ENCODE measurements around the gene TUBB. TPM values are rescaled to one million over a fixed set of nuclear protein-coding genes. Genes with fewer than 3 reads are reported as not detected.

The TUBB gene
- total RNA-seq, 2 experiments from 2014 or later = 1,244 to 1,346 TPM

- Histone ChIP-seq H3K79me2 (ENCODE audit: insufficient read depth, low read depth, low read length) (no peaks in the 10 kb centered on the region), H3K27ac (ENCODE audit: low read depth, low read length, poor library complexity, severe bottlenecking) (no peak overlapping the region), H3K4me2 (ENCODE audit: low read length) (no peak overlapping the region), H2AFZ (ENCODE audit: low read length) (no peak overlapping the region), H3K4me1 (ENCODE audit: insufficient read depth, low read length, poor library complexity, severe bottlenecking) (peaks cover 8% of the 10 kb centered on the region), H3K4me3 (ENCODE audit: low read depth, low read length, poor library complexity, severe bottlenecking) (no peak overlapping the region), H4K20me1 (ENCODE audit: insufficient read depth, low read length) (no peaks in the 10 kb centered on the region), H3K36me3 (ENCODE audit: insufficient read depth, low read length) (no peaks in the 10 kb centered on the region), H3K9me2 (ENCODE audit: insufficient read depth, low read length) (no peaks in the 10 kb centered on the region), H3K9me3 (ENCODE audit: low read length) (no peaks in the 10 kb centered on the region)
- CTCF ChIA-PET (ENCODE audit: unreplicated experiment) = no interaction called here
- POLR2A ChIA-PET = interaction anchor here (0.6 kb wide), 1 partner anchor 689 kb away, joined by 3 read pairs; no protein-coding TSS in a partner anchor
- no peak for TF ChIP-seq CTCF (conservative IDR thresholded peaks at IDR 0.05; ENCODE audit: low read length)
- TF ChIP-seq EZH2phosphoT487 (IDR thresholded peaks at IDR 0.05; ENCODE audit: borderline replicate concordance, low read depth, low read length) = no peak
- intact Hi-C loops (cut with micrococcal nuclease; ENCODE audit: unreplicated experiment) = no loop called here
- DNase-seq (ENCODE audit: low spot score) = no peak
- BruUV-seq (replicated peaks) = no TSS peak
Measured at GRCh38 chr6:30768634-30769087, 48.5 kb downstream of the TUBB start.

GRCh38 chr6:30769088-30769852 lies 49.1 kb downstream of the TUBB start:
- POLR2A ChIA-PET = interaction anchor here (0.6 to 1.1 kb wide), 2 partner anchors 12 to 688 kb away, joined by 3 to 5 read pairs; no protein-coding TSS in a partner anchor
- DNase-seq (ENCODE audit: low spot score) = no peak
- CTCF ChIA-PET (ENCODE audit: unreplicated experiment) = no interaction called here
- no peak overlapping the region for H3K4me3 ChIP-seq (ENCODE audit: low read depth, low read length, poor library complexity, severe bottlenecking)
- no peaks in the 10 kb centered on the region for H3K9me3 ChIP-seq (ENCODE audit: low read length)
- no peaks in the 10 kb centered on the region for H3K79me2 ChIP-seq (ENCODE audit: insufficient read depth, low read depth, low read length)
- intact Hi-C loops (cut with micrococcal nuclease; ENCODE audit: unreplicated experiment) = no loop called here
- no peaks in the 10 kb centered on the region for H3K9me2 ChIP-seq (ENCODE audit: insufficient read depth, low read length)
- peaks cover 8% of the 10 kb centered on the region for H3K4me1 ChIP-seq (ENCODE audit: insufficient read depth, low read length, poor library complexity, severe bottlenecking)
- no peak for TF ChIP-seq EZH2phosphoT487 (IDR thresholded peaks at IDR 0.05; ENCODE audit: borderline replicate concordance, low read depth, low read length)
- TF ChIP-seq CTCF (conservative IDR thresholded peaks at IDR 0.05; ENCODE audit: low read length) = no peak
- H3K27ac ChIP-seq (ENCODE audit: low read depth, low read length, poor library complexity, severe bottlenecking) = no peak overlapping the region
- H3K36me3 ChIP-seq (ENCODE audit: insufficient read depth, low read length) = no peaks in the 10 kb centered on the region
- BruUV-seq (replicated peaks) = no TSS peak
- H2AFZ ChIP-seq (ENCODE audit: low read length) = no peak overlapping the region
- H4K20me1 ChIP-seq (ENCODE audit: insufficient read depth, low read length) = no peaks in the 10 kb centered on the region
- no peak overlapping the region for H3K4me2 ChIP-seq (ENCODE audit: low read length)

Data from OCI-LY7 (cell line).